H1 (cell line): ENCODE measurements around the gene LSG1. TPM values are rescaled to one million over a fixed set of nuclear protein-coding genes. Genes with fewer than 3 reads are reported as not detected.
A peak's percentile ranks its signal among the peaks of the same experiment; 100 is the strongest.

ENCODE experiments used
- CTCF ChIA-PET: fragments of 300-600 bp; sonication (Branson Sonifier 250); formaldehyde crosslinking; loops from one replicate; lab custom pipeline; 2021; ENCODE audit not compliant: partially characterized antibody; lab: Charles Lee
- POLR2A ChIA-PET: fragments of 300-600 bp; sonication (Branson Sonifier 250); formaldehyde crosslinking; loops from one replicate; lab custom pipeline; 2021; ENCODE audit warnings: inconsistent platforms; ENCODE audit not compliant: partially characterized antibody; lab: Charles Lee
- DNase-seq, 2 experiments: peaks; one replicate each; pipeline versions ENCODE4 v3.0.0 to v3.0.0-alpha.2; 2010 to 2022; ENCODE audit warnings: low spot score in 2 of 2, low read depth in 1 of 2, mixed read lengths in 1 of 2
- FAIRE-seq: peaks from 2 replicates; lab custom pipeline; 2011; peaks lifted over from hg19 to GRCh38; lab: Jason Lieb, UNC
- H2AFZ ChIP-seq: 2 replicates; pipeline ENCODE4 v1.8.1; 2012; ENCODE audit warnings: low read length, inconsistent platforms
- H2AK5ac ChIP-seq: 2 replicates; pipeline ENCODE4 v1.6.1; 2013; ENCODE audit warnings: low read depth, low read length
- H2BK120ac ChIP-seq: replicated peaks from 2 replicates; pipeline ENCODE3; 2013; ENCODE audit warnings: low read depth, low read length, inconsistent platforms
- H2BK12ac ChIP-seq: 2 replicates; pipeline ENCODE4 v1.6.1; 2013; ENCODE audit warnings: low read depth, low read length
- H2BK15ac ChIP-seq: 2 replicates; pipeline ENCODE4 v1.6.1; 2013; ENCODE audit warnings: low read length
- H2BK20ac ChIP-seq: 2 replicates; pipeline ENCODE4 v1.6.1; 2013; ENCODE audit warnings: low read length
- H2BK5ac ChIP-seq: 2 replicates; pipeline ENCODE4 v1.6.1; 2013; ENCODE audit warnings: low read depth, low read length
- H3K14ac ChIP-seq: 2 replicates; pipeline ENCODE4 v1.6.1; 2013; ENCODE audit warnings: inconsistent platforms; ENCODE audit not compliant: insufficient read length
- H3K18ac ChIP-seq: 2 replicates; pipeline ENCODE4 v1.6.1; 2013; ENCODE audit warnings: low read length; ENCODE audit errors: extremely low read depth
- H3K23ac ChIP-seq: 2 replicates; pipeline ENCODE4 v1.6.1; 2013; ENCODE audit warnings: inconsistent platforms; ENCODE audit not compliant: insufficient read length
- H3K23me2 ChIP-seq: 2 replicates; pipeline ENCODE4 v1.6.1; 2013; ENCODE audit warnings: low read depth, low read length
- H3K27ac ChIP-seq: 2 replicates; pipeline ENCODE4 v1.6.1; 2011; ENCODE audit warnings: low read depth, low read length, inconsistent platforms
- H3K27me3 ChIP-seq, 4 experiments: replicated peaks in 1 of 4; 1 replicate in 1 of 4; 2 replicates in 3 of 4; pipeline versions ENCODE4 v1.6.1 to v1.8.1; 2011 to 2013; ENCODE audit warnings: low read length in 3 of 4, mild to moderate bottlenecking in 3 of 4, inconsistent platforms in 2 of 4, mixed read lengths in 2 of 4, moderate library complexity in 1 of 4; ENCODE audit not compliant: control insufficient read depth in 3 of 4, insufficient read depth in 3 of 4; ENCODE audit errors: extremely low read depth in 1 of 4
- H3K36me3 ChIP-seq, 4 experiments: 2 replicates each; pipeline versions ENCODE4 v1.6.1 to v1.8.1; 2011 to 2013; ENCODE audit warnings: mild to moderate bottlenecking in 4 of 4, low read length in 3 of 4, moderate library complexity in 2 of 4, control low read depth in 1 of 4, inconsistent platforms in 1 of 4; ENCODE audit not compliant: insufficient read depth in 4 of 4, control insufficient read depth in 2 of 4
- H3K4ac ChIP-seq: replicated peaks from 2 replicates; pipeline ENCODE3; 2013; ENCODE audit warnings: low read length, low read depth, mixed read lengths, inconsistent platforms; ENCODE audit not compliant: insufficient read length
- H3K4me1 ChIP-seq, 4 experiments: replicated peaks in 1 of 4; 1 replicate in 1 of 4; 2 replicates in 3 of 4; pipeline versions ENCODE4 v1.6.1 to v1.8.1; 2011 to 2013; ENCODE audit warnings: low read length in 3 of 4, inconsistent platforms in 2 of 4, mixed read lengths in 1 of 4; ENCODE audit not compliant: insufficient read depth in 4 of 4, control insufficient read depth in 3 of 4
- H3K4me2 ChIP-seq, 2 experiments: 2 replicates each; pipeline versions ENCODE4 v1.6.1 to v1.8.1; 2011 to 2013; ENCODE audit warnings: low read depth in 2 of 2, low read length in 2 of 2, control low read depth in 1 of 2, inconsistent platforms in 1 of 2, mild to moderate bottlenecking in 1 of 2; ENCODE audit not compliant: insufficient read depth in 1 of 2
- H3K4me3 ChIP-seq, 4 experiments: fragments of 200-600, 300-600 bp in 1 of 4; sonication (generic), shearing (Covaris generic), sonication (Bioruptor Twin) in 1 of 4; 2 replicates each; pipeline versions ENCODE4 v1.5.1 to v1.8.1; 2011 to 2016; ENCODE audit warnings: low read length in 4 of 4, low read depth in 3 of 4, control low read depth in 2 of 4, inconsistent platforms in 2 of 4, mild to moderate bottlenecking in 2 of 4, mixed read lengths in 1 of 4, moderate library complexity in 1 of 4; ENCODE audit not compliant: insufficient read depth in 2 of 4; ENCODE audit errors: extremely low read depth in 1 of 4
- H3K56ac ChIP-seq: replicated peaks from 2 replicates; pipeline ENCODE3; 2013; ENCODE audit warnings: low read depth, mild to moderate bottlenecking, mixed read lengths, low read length, inconsistent platforms; ENCODE audit not compliant: insufficient read length
- H3K79me1 ChIP-seq: 2 replicates; pipeline ENCODE4 v1.6.1; 2013; ENCODE audit warnings: low read depth, low read length, control low read depth
- H3K79me2 ChIP-seq, 2 experiments: 2 replicates each; pipeline versions ENCODE4 v1.6.1 to v1.8.1; 2012 to 2013; ENCODE audit warnings: low read length in 2 of 2, mild to moderate bottlenecking in 2 of 2, inconsistent platforms in 1 of 2; ENCODE audit not compliant: insufficient read depth in 2 of 2, control insufficient read depth in 1 of 2
- H3K9ac ChIP-seq, 4 experiments: replicated peaks in 1 of 4; 1 replicate in 1 of 4; 2 replicates in 3 of 4; pipeline versions ENCODE4 v1.6.1 to v1.8.1; 2011 to 2013; ENCODE audit warnings: low read depth in 3 of 4, low read length in 3 of 4, control low read depth in 2 of 4, mild to moderate bottlenecking in 2 of 4, moderate library complexity in 2 of 4, inconsistent platforms in 1 of 4; ENCODE audit errors: extremely low read depth in 1 of 4
- H3K9me3 ChIP-seq, 2 experiments: 2 replicates each; pipeline versions ENCODE4 v1.6.1 to v1.8.1; 2012 to 2013; ENCODE audit warnings: mild to moderate bottlenecking in 2 of 2, moderate library complexity in 2 of 2, control low read depth in 1 of 2, inconsistent platforms in 1 of 2, low read depth in 1 of 2, low read length in 1 of 2, mixed read lengths in 1 of 2; ENCODE audit not compliant: insufficient read depth in 2 of 2
- H4K20me1 ChIP-seq, 2 experiments: replicated peaks in 1 of 2; 2 replicates each; pipeline versions ENCODE3 to v1.8.1; 2011 to 2013; ENCODE audit warnings: inconsistent platforms in 2 of 2, low read length in 2 of 2, mild to moderate bottlenecking in 1 of 2; ENCODE audit not compliant: insufficient read depth in 2 of 2, control insufficient read depth in 1 of 2
- H4K5ac ChIP-seq: 2 replicates; pipeline ENCODE4 v1.6.1; 2013; ENCODE audit warnings: low read length, low read depth, mixed read lengths, inconsistent platforms; ENCODE audit not compliant: insufficient read length
- H4K8ac ChIP-seq: 2 replicates; pipeline ENCODE4 v1.8.0; 2013; ENCODE audit warnings: mild to moderate bottlenecking, moderate library complexity, low read length, inconsistent platforms; ENCODE audit not compliant: insufficient read depth; ENCODE audit errors: extremely low read depth
- H4K91ac ChIP-seq: replicated peaks from 2 replicates; pipeline ENCODE3; 2013; ENCODE audit warnings: low read length, mixed read lengths, inconsistent platforms; ENCODE audit not compliant: insufficient read length
- ATF3 ChIP-seq: IDR thresholded peaks from 2 replicates; pipeline ENCODE4 v1.6.1; 2011; ENCODE audit warnings: low read depth, mild to moderate bottlenecking, low read length; ENCODE audit not compliant: insufficient read depth
- BACH1 ChIP-seq: IDR thresholded peaks from 2 replicates; pipeline ENCODE4 v1.6.1; 2012; ENCODE audit warnings: low read length, improper control_type of control experiment
- CBX5 ChIP-seq: fragments of 300-800, 300-1000 bp; sonication (generic); IDR thresholded peaks from 2 replicates; pipeline ENCODE4 v1.7.1; 2016; ENCODE audit warnings: antibody characterized with exemption, low read length, low read depth
- HDAC6 ChIP-seq: IDR thresholded peaks from one replicate; pipeline ENCODE4 v1.7.1; 2012; ENCODE audit warnings: low read depth, mild to moderate bottlenecking, inconsistent platforms, low read length, moderate library complexity
- JUND ChIP-seq: IDR thresholded peaks from 2 replicates; pipeline ENCODE4 v1.6.1; 2011; ENCODE audit warnings: mild to moderate bottlenecking, improper control_type of control experiment, low read length
- PHF8 ChIP-seq: fragments of 200-600 bp; sonication (generic); conservative IDR thresholded peaks from 2 replicates; pipeline ENCODE4 v1.7.1; 2012; ENCODE audit warnings: low read depth, mild to moderate bottlenecking, inconsistent platforms, low read length, moderate library complexity
- RNF2 ChIP-seq: fragments of 200-900, 300-1000 bp; sonication (generic); IDR thresholded peaks from 2 replicates; pipeline ENCODE4 v1.7.1; 2016; ENCODE audit warnings: borderline replicate concordance, low read depth, mild to moderate bottlenecking, antibody characterized with exemption, low read length; ENCODE audit not compliant: poor library complexity, severe bottlenecking; ENCODE audit errors: missing control alignments
- SP2 ChIP-seq: IDR thresholded peaks from 2 replicates; pipeline ENCODE4 v1.6.1; 2012; ENCODE audit warnings: mild to moderate bottlenecking, low read length, inconsistent platforms
- SUZ12 ChIP-seq: fragments of 200-600 bp; sonication (generic); IDR thresholded peaks from 2 replicates; pipeline ENCODE4 v1.6.1; 2012; ENCODE audit warnings: mild to moderate bottlenecking, inconsistent platforms, low read length, moderate library complexity, mixed read lengths
- TAF1 ChIP-seq: IDR thresholded peaks from 2 replicates; pipeline ENCODE4 v1.6.1; 2011; ENCODE audit warnings: mild to moderate bottlenecking, low read depth, low read length
- WGBS, 2 experiments: shearing (Covaris generic) in 1 of 2; methylation state at CpG; one replicate each; pipeline versions ENCODE4 v1.1.6 to v1.1.7; 2013 to 2015; ENCODE audit warnings: low lambda C conversion rate in 2 of 2, mixed read lengths in 2 of 2, inconsistent platforms in 1 of 2, low coverage in 1 of 2, missing lambda C conversion rate in 1 of 2; ENCODE audit not compliant: insufficient replicate concordance in 2 of 2, insufficient coverage in 1 of 2, insufficient read length in 1 of 2; ENCODE audit errors: extremely low coverage in 1 of 2, missing lambda C conversion rate in 1 of 2; 5-methylcytosine and 5-hydroxymethylcytosine counted together
- polyA plus RNA-seq, 7 experiments: library from polyadenylated mRNA; depleted of rRNA in 3 of 7; stranded (reverse) in 5 of 7; unstranded in 2 of 7; fragments of >200 nt in 5 of 7; fragments of 200-250 nt in 2 of 7; gene quantifications; 1 replicate in 5 of 7; 2 replicates in 1 of 7; 4 replicates in 1 of 7; pipeline versions ENCODE4 v1.2.1 to v1.2.3, GENCODE V29; 2011 to 2013; ENCODE audit warnings: missing spikeins in 2 of 7, mixed read lengths in 2 of 7
- total RNA-seq: library from RNA; stranded (reverse); fragmentation: NEBNext Ultra II Directional; extraction: Animal tissue kit (Norgen Biotek cat#: 25700); gene quantifications from 2 replicates; pipeline ENCODE4 v1.2.1, GENCODE V29; 2021

Gene LSG1
- total and polyA plus RNA-seq, 2 of the 8 experiments (the other 6 are each of a cell fraction or from before 2014, with no cell fraction given) = 23.7 to 47.6 TPM

- H2AK5ac ChIP-seq = no peak overlapping the region
- H4K5ac ChIP-seq = no peak overlapping the region
- peak; percentile 54 to 74 for DNase-seq
- no peak overlapping the region for H3K56ac ChIP-seq
- H3K79me1 ChIP-seq = no peaks in the 10 kb centered on the region
- no peak overlapping the region for H2BK5ac ChIP-seq
- no peak overlapping the region for H2BK120ac ChIP-seq
- no peaks in the 10 kb centered on the region for H3K9me3 ChIP-seq
- H3K27me3 ChIP-seq = peaks cover 7 to 36% (median 29%) of the 10 kb centered on the region in 4 experiments
- H3K9ac ChIP-seq = no peak overlapping the region
- no peak overlapping the region for H2BK15ac ChIP-seq
- H3K23me2 ChIP-seq = peaks cover 19% of the 10 kb centered on the region; the same call in 1 of the 2 replicates
- H3K79me2 ChIP-seq = no peaks in the 10 kb centered on the region
- ChIA-PET CTCF (interaction anchor here (0.6 to 9.3 kb wide), 97 partner anchors 12 to 588 kb away, joined by 3 to 110 read pairs (median 4); partner anchors contain the start of genes LSG1 and XXYLT1), POLR2A (interaction anchor here (1.2 to 1.5 kb wide), 3 partner anchors 10 to 588 kb away, joined by 3 to 4 read pairs (median 4); partner anchors contain the start of gene LSG1)
- peak overlapping the region; percentile 25 for H4K91ac ChIP-seq
- no peak overlapping the region for H3K4ac ChIP-seq
- no peak overlapping the region for H3K18ac ChIP-seq
- peaks cover 0 to 5% of the 10 kb centered on the region in 2 experiments for H4K20me1 ChIP-seq
- no peak overlapping the region for H2BK12ac ChIP-seq
- no peak overlapping the region for H4K8ac ChIP-seq
- no peaks in the 10 kb centered on the region for H3K36me3 ChIP-seq
- H3K4me2 ChIP-seq = no peak overlapping the region
- H2BK20ac ChIP-seq = no peak overlapping the region
- H3K4me1 ChIP-seq = peaks cover 0 to 10% (median 9%) of the 10 kb centered on the region in 4 experiments; a peak in 6 of 7 replicates
- H3K23ac ChIP-seq = no peak overlapping the region
- no peak overlapping the region for H3K14ac ChIP-seq
- H3K27ac ChIP-seq = no peak overlapping the region
- H2AFZ ChIP-seq = no peak overlapping the region
- FAIRE-seq = peak; percentile 92
- WGBS, 2 experiments = 69% methylated on average over 14 of the region's 14 CpGs; no CpG with 5 or more reads in 1 of the 2 experiments
- H3K4me3 ChIP-seq = no peak overlapping the region
- TF ChIP-seq HDAC6 (no peak), JUND (no peak), RNF2 (no peak), SUZ12 (no peak), ATF3 (0 out of 2 replicates have a peak, but pooled peaks have one; percentile 13), BACH1 (no peak), TAF1 (no peak), CBX5 (no peak), PHF8 (no peak), SP2 (no peak)
Measured at GRCh38 chr3:194682694-194683310, 10.8 kb upstream of the LSG1 start.
